Measurements from ENCODE around the gene CHST3. TPM values are rescaled to one million over a fixed set of nuclear protein-coding genes. Genes with fewer than 3 reads are reported as not detected.

CHST3 gene
- total and polyA plus RNA-seq, 10 donors, result 0.28 to 8.7 (median 4.5) TPM

GRCh38 chr10:72011468-72011867 lies 47.3 kb downstream of the CHST3 start:
- Histone ChIP-seq H3K36me3 (peaks cover 0 to 24% (median 0%) of the 10 kb centered on the region in 6 donors), H3K9me3 (no peaks in the 10 kb centered on the region), H3K4me3 (no peak overlapping the region), H3K27ac (no peak overlapping the region), H3K27me3 (replicated peaks in 1 of 7) (no peaks in the 10 kb centered on the region), H3K4me1 (peaks cover 0 to 45% (median 16%) of the 10 kb centered on the region in 6 donors)
- 89 to 94% (median 93%) methylated on average over 7 to 8 of the region's 8 CpGs for WGBS, 5 donors
- intact Hi-C loops (cut with DNase I; ENCODE audit: low total_unique reads), result no loop called here
- no peak for DNase-seq
- TF ChIP-seq POLR2A (IDR thresholded peaks at IDR 0.05) (no peak), POLR2AphosphoS5 (IDR thresholded peaks at IDR 0.05) (no peak), CTCF (IDR thresholded peaks at IDR 0.05 in 8 of 11, conservative IDR thresholded peaks at IDR 0.05 in 3 of 11) (no peak)

GRCh38 chr10:72011976-72012512 lies 47.8 kb downstream of the CHST3 start:
- DNase-seq, result no peak
- TF ChIP-seq POLR2AphosphoS5 (IDR thresholded peaks at IDR 0.05) (no peak), POLR2A (IDR thresholded peaks at IDR 0.05) (no peak), CTCF (IDR thresholded peaks at IDR 0.05 in 8 of 11, conservative IDR thresholded peaks at IDR 0.05 in 3 of 11) (no peak)
- Histone ChIP-seq H3K27me3 (replicated peaks in 1 of 7) (peaks cover 0 to 2% (median 0%) of the 10 kb centered on the region in 7 donors), H3K27ac (peak overlapping the region in 1 of 8 donors; percentile 2), H3K4me1 (peaks cover under 1 to 45% (median 19%) of the 10 kb centered on the region in 6 donors), H3K9me3 (no peaks in the 10 kb centered on the region), H3K36me3 (peaks cover 0 to 22% (median 0%) of the 10 kb centered on the region in 6 donors), H3K4me3 (no peak overlapping the region)
- intact Hi-C loops (cut with DNase I; ENCODE audit: low total_unique reads), result no loop called here
- 77 to 95% (median 90%) methylated on average over 6 to 7 of the region's 7 CpGs for WGBS, 5 donors

GRCh38 chr10:72012796-72013195 lies 48.6 kb downstream of the CHST3 start:
- TF ChIP-seq CTCF (IDR thresholded peaks at IDR 0.05 in 8 of 11, conservative IDR thresholded peaks at IDR 0.05 in 3 of 11) (no peak), POLR2AphosphoS5 (IDR thresholded peaks at IDR 0.05) (no peak), POLR2A (IDR thresholded peaks at IDR 0.05) (no peak)
- no peak overlapping the region for H3K4me3 ChIP-seq
- no peak for DNase-seq
- 76 to 95% (median 86%) methylated on average over 5 to 7 of the region's 7 CpGs for WGBS, 5 donors
- intact Hi-C loops (cut with DNase I; ENCODE audit: low total_unique reads), result no loop called here
- no peak overlapping the region for H3K27ac ChIP-seq
- H3K4me1 ChIP-seq, result peaks cover 3 to 42% (median 22%) of the 10 kb centered on the region in 6 donors
- peaks cover 0 to 4% (median 0%) of the 10 kb centered on the region in 7 donors for H3K27me3 ChIP-seq (replicated peaks in 1 of 7)
- H3K36me3 ChIP-seq, result peaks cover 0 to 14% (median 0%) of the 10 kb centered on the region in 6 donors
- no peaks in the 10 kb centered on the region for H3K9me3 ChIP-seq

- intact Hi-C loops (cut with DNase I; ENCODE audit: low total_unique reads), result no loop called here
- WGBS, 5 donors, result 80 to 89% (median 86%) methylated on average over 13 of the region's 13 CpGs
- no peak overlapping the region for H3K4me3 ChIP-seq
- DNase-seq, result no peak
- TF ChIP-seq POLR2A (IDR thresholded peaks at IDR 0.05) (no peak), CTCF (IDR thresholded peaks at IDR 0.05 in 8 of 11, conservative IDR thresholded peaks at IDR 0.05 in 3 of 11) (no peak), POLR2AphosphoS5 (IDR thresholded peaks at IDR 0.05) (no peak)
- peaks cover 3 to 37% (median 20%) of the 10 kb centered on the region in 6 donors for H3K4me1 ChIP-seq
- no peak overlapping the region for H3K27ac ChIP-seq
- H3K9me3 ChIP-seq, result no peaks in the 10 kb centered on the region
- H3K27me3 ChIP-seq (replicated peaks in 1 of 7), result peaks cover 0 to 4% (median 0%) of the 10 kb centered on the region in 7 donors
- peaks cover 0 to 9% (median 0%) of the 10 kb centered on the region in 6 donors for H3K36me3 ChIP-seq
Observed at GRCh38 chr10:72013202-72013945, 49.2 kb downstream of the CHST3 start.

Data from spleen (tissue), 11 donors.